HepG2 (cell line): ENCODE data around the gene KIF21B.

Experiments used
- ADNP ChIP-seq: sonication (generic); formaldehyde crosslinking; IDR thresholded peaks from 2 replicates; pipeline ENCODE4 v1.4.0; 2020; ENCODE audit warnings: missing genetic modification reagents
- HDAC1 ChIP-seq: sonication (generic); formaldehyde crosslinking; IDR thresholded peaks from 2 replicates; pipeline ENCODE4 v1.5.1; 2020; ENCODE audit warnings: mild to moderate bottlenecking, missing genetic modification reagents
- THAP11 ChIP-seq: IDR thresholded peaks from 2 replicates; pipeline ENCODE4 v1.6.1; 2016; ENCODE audit warnings: missing biosample characterization, missing genetic modification reagents
- TMF1 ChIP-seq: sonication (generic); formaldehyde crosslinking; IDR thresholded peaks from 2 replicates; pipeline ENCODE4 v1.8.1; 2022; ENCODE audit warnings: low read depth, missing genetic modification reagents
- ZNF580 ChIP-seq: IDR thresholded peaks from 2 replicates; pipeline ENCODE4 v1.6.1; 2016; ENCODE audit warnings: low read depth, borderline replicate concordance
- TF ChIP-seq, protein P1 (sequence below): sonication (generic); formaldehyde crosslinking; IDR thresholded peaks from 2 replicates; pipeline ENCODE4 v1.4.0; 2020; ENCODE audit warnings: missing genetic modification reagents

GRCh38 chr1:201041011-201041410 lies 17.5 kb upstream of the KIF21B start:
- TF ChIP-seq THAP11 (CRISPR knock-in tag) (no peak), ADNP (CRISPR knock-in tag) (no peak), TMF1 (CRISPR knock-in tag) (no peak), HDAC1 (CRISPR knock-in tag) (no peak), ZNF580 (no peak)
- TF ChIP-seq, protein P1, sequence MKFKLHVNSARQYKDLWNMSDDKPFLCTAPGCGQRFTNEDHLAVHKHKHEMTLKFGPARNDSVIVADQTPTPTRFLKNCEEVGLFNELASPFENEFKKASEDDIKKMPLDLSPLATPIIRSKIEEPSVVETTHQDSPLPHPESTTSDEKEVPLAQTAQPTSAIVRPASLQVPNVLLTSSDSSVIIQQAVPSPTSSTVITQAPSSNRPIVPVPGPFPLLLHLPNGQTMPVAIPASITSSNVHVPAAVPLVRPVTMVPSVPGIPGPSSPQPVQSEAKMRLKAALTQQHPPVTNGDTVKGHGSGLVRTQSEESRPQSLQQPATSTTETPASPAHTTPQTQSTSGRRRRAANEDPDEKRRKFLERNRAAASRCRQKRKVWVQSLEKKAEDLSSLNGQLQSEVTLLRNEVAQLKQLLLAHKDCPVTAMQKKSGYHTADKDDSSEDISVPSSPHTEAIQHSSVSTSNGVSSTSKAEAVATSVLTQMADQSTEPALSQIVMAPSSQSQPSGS (CRISPR knock-in tag) = no peak
